Measurements from ENCODE around the gene DOK5.

The DOK5 gene

GRCh38 chr20:54698373-54698772, 223.0 kb downstream of the DOK5 start:
- Histone ChIP-seq H3K9me3 (ENCODE audit: control insufficient read depth in 5 of 5, low read length in 5 of 5) (no peaks in the 10 kb centered on the region), H3K4me1 (ENCODE audit: control insufficient read depth in 5 of 5, insufficient read depth in 5 of 5, low read length in 5 of 5) (no peaks in the 10 kb centered on the region), H3K9ac (ENCODE audit: low read length in 5 of 5) (no peak overlapping the region)

More at GRCh38 chr20:54698373-54698772, 223.0 kb downstream of the DOK5 start:
- no peaks in the 10 kb centered on the region for H3K27me3 ChIP-seq (ENCODE audit: control insufficient read depth in 5 of 5, insufficient read depth in 4 of 5, low read length in 5 of 5)
- no peak overlapping the region for H3K4me3 ChIP-seq (ENCODE audit: low read depth in 1 of 5, low read length in 5 of 5)
- no peak overlapping the region for H3K27ac ChIP-seq (ENCODE audit: low read depth, low read length)
- no peaks in the 10 kb centered on the region for H3K36me3 ChIP-seq (ENCODE audit: control insufficient read depth in 5 of 5, insufficient read depth in 5 of 5, low read length in 5 of 5)
